CD14-positive monocyte (primary cell): ENCODE results near the gene AANAT. TPM values are rescaled to one million over a fixed set of nuclear protein-coding genes. Genes with fewer than 3 reads are reported as not detected.
"Not testable (repeated sequence)": the region's sequence is repeated elsewhere in the genome, so short reads cannot be mapped to it uniquely, and the experiment has no call there.

Experiments
- DNase-seq, 3 donors: peaks; one replicate each; pipeline ENCODE4 v3.0.0-alpha.2; 2011 to 2022
- H2AFZ ChIP-seq: 2 replicates; pipeline ENCODE4 v1.6.0; 2012; ENCODE audit warnings: mild to moderate bottlenecking, low read depth, low read length, inconsistent platforms; ENCODE audit not compliant: insufficient read depth, poor library complexity, severe bottlenecking
- H3K27ac ChIP-seq, 2 donors: 1 replicate in 1 of 2; 2 replicates in 1 of 2; pipeline ENCODE4 v1.5.1; 2012 to 2013; ENCODE audit warnings: low read length in 2 of 2, control low read depth in 1 of 2, inconsistent platforms in 1 of 2, low read depth in 1 of 2, mild to moderate bottlenecking in 1 of 2
- H3K27me3 ChIP-seq, 2 donors: one replicate each; pipeline versions ENCODE4 v1.6.0 to v1.6.1; 2011 to 2013; ENCODE audit warnings: low read length in 2 of 2; ENCODE audit not compliant: control insufficient read depth in 2 of 2, insufficient read depth in 2 of 2
- H3K36me3 ChIP-seq, 2 donors: replicated peaks in 1 of 2; 1 replicate in 1 of 2; 2 replicates in 1 of 2; pipeline versions ENCODE4 v1.5.1 to v1.6.1; 2012 to 2013; ENCODE audit warnings: low read length in 2 of 2, control low read depth in 1 of 2, inconsistent platforms in 1 of 2, mild to moderate bottlenecking in 1 of 2; ENCODE audit not compliant: insufficient read depth in 2 of 2, control insufficient read depth in 1 of 2
- H3K4me1 ChIP-seq, 2 donors: 1 replicate in 1 of 2; 2 replicates in 1 of 2; pipeline versions ENCODE4 v1.5.1 to v1.6.1; 2012 to 2013; ENCODE audit warnings: low read length in 2 of 2, control low read depth in 1 of 2, inconsistent platforms in 1 of 2, mild to moderate bottlenecking in 1 of 2, moderate library complexity in 1 of 2; ENCODE audit not compliant: insufficient read depth in 2 of 2, control insufficient read depth in 1 of 2
- H3K4me2 ChIP-seq: replicated peaks from 2 replicates; pipeline ENCODE3; 2012; ENCODE audit warnings: low read length, moderate library complexity, mild to moderate bottlenecking; ENCODE audit not compliant: poor library complexity, severe bottlenecking; ENCODE audit errors: extremely low read depth
- H3K4me3 ChIP-seq, 3 experiments: fragments of 200-600 bp in 1 of 3; sonication (generic) in 1 of 3; replicated peaks in 1 of 3; 1 replicate in 2 of 3; 2 replicates in 1 of 3; pipeline ENCODE4 v1.5.1; 2011 to 2013; ENCODE audit warnings: low read length in 3 of 3, mild to moderate bottlenecking in 3 of 3, control low read depth in 2 of 3, low read depth in 2 of 3, inconsistent platforms in 1 of 3, moderate library complexity in 1 of 3
- H3K79me2 ChIP-seq: 2 replicates; pipeline ENCODE4 v1.6.0; 2012; ENCODE audit warnings: mild to moderate bottlenecking, control low read depth, inconsistent platforms, low read length, moderate library complexity; ENCODE audit not compliant: insufficient read depth
- H3K9ac ChIP-seq: 2 replicates; pipeline ENCODE4 v1.6.0; 2017; ENCODE audit warnings: low read length, mild to moderate bottlenecking; ENCODE audit not compliant: insufficient read depth, poor library complexity, severe bottlenecking
- H3K9me3 ChIP-seq, 2 donors: replicated peaks in 1 of 2; 1 replicate in 1 of 2; 2 replicates in 1 of 2; pipeline versions ENCODE4 v1.5.1 to v1.6.1; 2012 to 2013; ENCODE audit warnings: low read length in 2 of 2, control low read depth in 1 of 2; ENCODE audit not compliant: control insufficient read depth in 1 of 2, insufficient read depth in 1 of 2
- H4K20me1 ChIP-seq: 2 replicates; pipeline ENCODE4 v1.6.0; 2012; ENCODE audit warnings: mild to moderate bottlenecking, low read length, control low read depth, moderate library complexity; ENCODE audit not compliant: insufficient read depth
- H3K27ac Mint-ChIP-seq, 7 donors: one replicate each; pipeline ENCODE4 v1.8.0; 2020; ENCODE audit warnings: mild to moderate bottlenecking in 7 of 7, mixed read lengths in 7 of 7, moderate library complexity in 6 of 7, inconsistent platforms in 2 of 7
- H3K27me3 Mint-ChIP-seq, 3 donors: one replicate each; pipeline ENCODE4 v1.8.0; 2021 to 2022; ENCODE audit warnings: low read depth in 3 of 3, mild to moderate bottlenecking in 3 of 3, mixed read lengths in 3 of 3, moderate library complexity in 3 of 3, inconsistent platforms in 1 of 3
- H3K36me3 Mint-ChIP-seq, 2 donors: one replicate each; pipeline ENCODE4 v1.8.0; 2020; ENCODE audit warnings: mixed read lengths in 2 of 2, inconsistent platforms in 1 of 2, mild to moderate bottlenecking in 1 of 2
- H3K4me1 Mint-ChIP-seq: one replicate; pipeline ENCODE4 v1.8.0; 2020; ENCODE audit warnings: mild to moderate bottlenecking, mixed read lengths
- H3K4me3 Mint-ChIP-seq, 2 donors: one replicate each; pipeline ENCODE4 v1.8.0; 2020; ENCODE audit warnings: mild to moderate bottlenecking in 2 of 2, mixed read lengths in 2 of 2, moderate library complexity in 1 of 2
- H3K9me3 Mint-ChIP-seq, 7 donors: one replicate each; pipeline ENCODE4 v1.8.0; 2020 to 2022; ENCODE audit warnings: mixed read lengths in 7 of 7, mild to moderate bottlenecking in 6 of 7, moderate library complexity in 6 of 7, inconsistent platforms in 2 of 7
- WGBS: methylation state at CpG from one replicate; pipeline ENCODE4 v1.1.5; 2013; ENCODE audit warnings: missing lambda C conversion rate; ENCODE audit not compliant: insufficient coverage; 5-methylcytosine and 5-hydroxymethylcytosine counted together
- intact Hi-C, 2 donors: fragments of 100-400 bp; cut with micrococcal nuclease; formaldehyde crosslinking; loops; one replicate each; pipeline versions ENCODE4 v1.15.0 to v1.15.1; 2023
- polyA plus RNA-seq, 3 donors: library from polyadenylated mRNA; depleted of rRNA in 1 of 3; unstranded in 2 of 3; stranded (reverse) in 1 of 3; fragments of 300-500 nt in 2 of 3; fragments of >200 nt in 1 of 3; fragmentation: Illumina TruSeq in 2 of 3; gene quantifications; 1 replicate in 2 of 3; 2 replicates in 1 of 3; pipeline ENCODE4 v1.2.3, GENCODE V29; 2012 to 2021
- TF ChIP-seq, protein P1 (sequence below): fragments of 200-600 bp; IDR thresholded peaks from one replicate; pipeline ENCODE4 v1.8.0; 2022; ENCODE audit warnings: antibody characterized with exemption, mild to moderate bottlenecking

The AANAT gene
- polyA plus RNA-seq, 3 donors = not detected

DNA sequence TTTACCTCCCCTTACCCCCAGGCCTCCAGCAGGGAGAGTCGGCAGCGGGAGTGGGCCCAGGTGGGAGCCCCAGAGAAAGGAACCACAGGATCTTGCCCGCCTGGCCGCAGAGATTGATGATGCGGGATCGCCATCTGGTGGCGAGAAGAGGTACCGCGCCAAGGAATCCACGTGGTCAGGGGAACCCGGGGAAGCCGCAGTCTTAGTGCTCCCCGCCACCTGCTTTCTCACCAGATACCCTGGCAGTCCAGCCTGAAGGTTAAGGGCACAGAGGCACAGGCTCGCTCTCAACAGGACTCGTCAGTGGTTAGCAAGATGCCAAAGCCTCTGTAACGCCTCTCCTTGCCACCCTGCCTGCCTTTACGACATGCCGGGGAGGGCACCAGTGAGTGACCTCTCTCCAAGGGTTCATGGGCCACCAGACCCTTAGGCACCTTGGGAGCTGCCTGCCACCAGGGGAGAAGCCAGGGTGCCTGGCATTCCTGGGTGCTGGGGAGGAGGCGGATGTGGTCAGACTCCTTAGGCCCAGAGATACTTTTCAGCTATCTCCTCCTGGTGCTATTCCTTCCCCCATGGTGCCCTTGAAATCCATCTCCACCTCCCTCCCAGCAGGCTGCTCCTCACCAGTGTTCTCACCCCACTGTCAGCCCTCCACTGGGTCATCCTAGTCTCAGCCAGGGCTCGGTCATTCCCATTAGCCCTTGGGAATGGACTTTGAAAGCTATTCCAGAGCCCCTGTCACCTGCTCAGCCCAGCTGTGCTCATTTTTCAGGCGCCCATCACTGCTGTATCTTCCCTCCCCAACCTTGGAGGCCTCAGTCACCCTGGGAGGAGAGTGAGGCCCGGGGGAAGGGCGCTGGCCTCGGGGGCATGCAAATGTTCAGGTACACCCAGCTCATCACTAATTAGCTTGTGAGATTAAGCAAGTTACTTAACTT, 39.3 kb downstream of the AANAT start:
- Mint-ChIP-seq H3K4me1 (peaks cover 59% of the 10 kb centered on the region), H3K36me3 (peaks cover 0 to 1% of the 10 kb centered on the region in 2 donors), H3K27me3 (peaks cover 8 to 10% (median 9%) of the 10 kb centered on the region in 3 donors), H3K4me3 (no peak overlapping the region), H3K27ac (peak overlapping the region in 1 of 7 donors; percentile 26), H3K9me3 (peaks cover 0 to 4% (median 0%) of the 10 kb centered on the region in 7 donors)
- Histone ChIP-seq H3K9ac (no peak overlapping the region), H3K4me3 (no peak overlapping the region), H4K20me1 (no peaks in the 10 kb centered on the region), H3K27ac (no peak overlapping the region), H3K79me2 (no peaks in the 10 kb centered on the region), H2AFZ (peak overlapping the region; percentile 27), H3K36me3 (no peaks in the 10 kb centered on the region), H3K9me3 (no peaks in the 10 kb centered on the region), H3K27me3 (no peaks in the 10 kb centered on the region), H3K4me1 (peaks cover 52 to 57% of the 10 kb centered on the region in 2 donors), H3K4me2 (no peak overlapping the region)
- WGBS = 22% methylated on average over 20 of the region's 24 CpGs
- intact Hi-C loops = loop anchor here (1.0 to 10.0 kb wide), 4 partner anchors 40 to 208 kb away; partner anchors contain the start of genes AANAT (in 1 of the 2), MXRA7 (in 1 of the 2) and SPHK1 (in 1 of the 2)
- TF ChIP-seq, protein P1, sequence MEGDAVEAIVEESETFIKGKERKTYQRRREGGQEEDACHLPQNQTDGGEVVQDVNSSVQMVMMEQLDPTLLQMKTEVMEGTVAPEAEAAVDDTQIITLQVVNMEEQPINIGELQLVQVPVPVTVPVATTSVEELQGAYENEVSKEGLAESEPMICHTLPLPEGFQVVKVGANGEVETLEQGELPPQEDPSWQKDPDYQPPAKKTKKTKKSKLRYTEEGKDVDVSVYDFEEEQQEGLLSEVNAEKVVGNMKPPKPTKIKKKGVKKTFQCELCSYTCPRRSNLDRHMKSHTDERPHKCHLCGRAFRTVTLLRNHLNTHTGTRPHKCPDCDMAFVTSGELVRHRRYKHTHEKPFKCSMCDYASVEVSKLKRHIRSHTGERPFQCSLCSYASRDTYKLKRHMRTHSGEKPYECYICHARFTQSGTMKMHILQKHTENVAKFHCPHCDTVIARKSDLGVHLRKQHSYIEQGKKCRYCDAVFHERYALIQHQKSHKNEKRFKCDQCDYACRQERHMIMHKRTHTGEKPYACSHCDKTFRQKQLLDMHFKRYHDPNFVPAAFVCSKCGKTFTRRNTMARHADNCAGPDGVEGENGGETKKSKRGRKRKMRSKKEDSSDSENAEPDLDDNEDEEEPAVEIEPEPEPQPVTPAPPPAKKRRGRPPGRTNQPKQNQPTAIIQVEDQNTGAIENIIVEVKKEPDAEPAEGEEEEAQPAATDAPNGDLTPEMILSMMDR = peak; percentile 95
- DNase-seq = peak; percentile 76 to 82 (median 79)

DNA sequence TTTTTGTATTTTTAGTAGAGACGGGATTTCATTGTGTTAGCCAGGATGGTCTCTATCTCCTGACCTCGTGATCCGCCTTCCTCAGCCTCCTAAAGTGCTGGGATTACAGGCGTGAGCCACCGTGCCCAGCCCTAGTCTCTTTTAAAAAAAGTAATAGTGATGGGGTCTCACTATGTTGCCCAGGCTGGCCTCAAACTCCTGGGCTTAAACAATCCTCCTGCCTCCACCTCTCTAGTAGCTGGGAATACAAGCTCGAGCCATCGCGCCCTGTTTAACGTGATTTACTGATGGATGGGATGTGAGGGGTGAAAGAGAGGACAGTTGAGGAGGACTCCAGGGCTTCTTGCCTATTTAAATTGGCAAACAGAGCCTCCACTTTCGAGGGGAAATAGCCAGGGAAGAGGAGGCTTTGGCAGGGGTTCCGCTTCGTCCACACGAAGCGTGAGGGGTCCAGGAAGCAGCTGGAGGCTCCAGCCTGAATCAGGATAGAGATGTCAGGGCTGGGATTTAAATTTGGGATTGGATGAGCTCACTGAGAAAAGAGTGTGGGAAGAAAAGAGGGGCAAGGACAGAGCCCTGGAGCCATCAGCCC, 41.2 kb downstream of the AANAT start:
- peaks cover 43 to 51% of the 10 kb centered on the region in 2 donors for H3K4me1 ChIP-seq
- not testable (repeated sequence) for H3K9me3 ChIP-seq, H4K20me1 ChIP-seq, H3K27ac ChIP-seq, DNase-seq, H3K9ac ChIP-seq, H3K4me2 ChIP-seq, H3K36me3 Mint-ChIP-seq, H3K27me3 ChIP-seq, H3K36me3 ChIP-seq, H2AFZ ChIP-seq, H3K4me3 ChIP-seq, H3K79me2 ChIP-seq, H3K9me3 Mint-ChIP-seq
- H3K4me3 Mint-ChIP-seq = peak overlapping the region in 1 of 2 donors; percentile 51
- intact Hi-C loops = loop anchor here in 1 of 2 donors (10.0 kb wide), 2 partner anchors 124 to 206 kb away; partner anchors contain the start of genes MXRA7 and SPHK1
- peak overlapping the region in 2 of 7 donors; percentile 63 to 68 for H3K27ac Mint-ChIP-seq
- peaks cover 57% of the 10 kb centered on the region for H3K4me1 Mint-ChIP-seq
- peaks cover 8 to 12% (median 9%) of the 10 kb centered on the region in 3 donors for H3K27me3 Mint-ChIP-seq
- 78% methylated on average over 12 of the region's 14 CpGs for WGBS
